Lower leg skin (tissue), 4 donors: ENCODE measurements around the gene PJA1. TPM values are rescaled to one million over a fixed set of nuclear protein-coding genes. Genes with fewer than 3 reads are reported as not detected.

Source experiments
- DNase-seq, 2 donors: peaks; one replicate each; pipeline ENCODE4 v3.0.0-alpha.2; 2019; ENCODE audit warnings: low spot score in 2 of 2
- H3K4me3 ChIP-seq: fragments of 200-600 bp; sonication (generic); 2 replicates; pipeline ENCODE4 v1.5.1; 2017; ENCODE audit warnings: mild to moderate bottlenecking, low read depth; ENCODE audit not compliant: poor library complexity, severe bottlenecking
- CTCF ChIP-seq, 3 donors: fragments of 450-650 bp; IDR thresholded peaks; one replicate each; pipeline ENCODE4 v1.5.1; 2016; ENCODE audit warnings: antibody characterized with exemption in 3 of 3, mild to moderate bottlenecking in 3 of 3, moderate library complexity in 2 of 3
- POLR2A ChIP-seq, 2 donors: fragments of 450-650 bp; IDR thresholded peaks; one replicate each; pipeline ENCODE4 v1.6.1; 2016 to 2017; ENCODE audit warnings: antibody characterized with exemption in 2 of 2, mild to moderate bottlenecking in 1 of 2, moderate library complexity in 1 of 2
- WGBS, 2 donors: methylation state at CpG; one replicate each; pipeline ENCODE4 v1.1.5; 2018; 5-methylcytosine and 5-hydroxymethylcytosine counted together
- intact Hi-C: fragments of 100-400 bp; cut with DNase I; formaldehyde crosslinking; loops from one replicate; pipeline ENCODE4 v1.15.0; 2023; ENCODE audit warnings: low total_unique reads
- total RNA-seq, 4 donors: library from RNA; depleted of rRNA; stranded (reverse); fragments of >200 nt; gene quantifications; one replicate each; pipeline ENCODE4 v1.1.0, GENCODE V29; 2016

Gene PJA1
- total RNA-seq, 4 donors from 2014 or later: 18.0 to 24.0 (median 21.9) TPM

DNA sequence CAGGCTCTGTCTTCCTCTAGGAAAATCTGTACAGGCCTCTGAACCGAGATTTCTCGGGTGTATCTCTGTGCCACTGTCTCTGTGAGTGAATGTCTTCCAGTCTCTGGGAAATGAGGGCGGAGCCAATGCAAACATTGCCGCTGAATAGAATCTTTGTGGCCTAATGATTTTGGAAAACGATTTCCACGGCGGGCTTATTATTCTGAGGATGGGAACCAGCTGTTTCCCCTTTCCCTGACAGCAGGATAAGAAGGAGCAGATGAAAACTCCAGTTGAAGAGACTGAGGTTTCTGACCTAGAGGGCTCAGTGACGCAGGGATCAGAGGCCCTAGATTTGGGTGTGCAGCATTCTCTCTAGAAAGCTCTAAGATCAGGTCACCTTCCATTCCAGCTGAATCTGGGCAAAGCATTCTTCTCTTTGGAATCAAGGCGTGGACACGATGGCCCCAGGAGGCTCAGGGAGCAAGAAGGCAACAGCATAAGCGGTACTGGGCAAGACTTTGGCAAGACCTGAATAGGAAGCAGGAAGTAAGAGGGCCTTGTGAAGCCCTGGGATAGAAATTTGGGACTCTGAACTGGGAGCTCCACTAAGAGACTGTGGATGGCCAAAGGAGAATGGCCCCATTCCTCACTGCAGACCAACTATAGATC is 47.3 kb downstream of the PJA1 start:
- intact Hi-C loops: no loop called here
- TF ChIP-seq POLR2A (IDR thresholded peaks at IDR 0.05): no peak
- TF ChIP-seq CTCF (IDR thresholded peaks at IDR 0.05): no peak
- H3K4me3 ChIP-seq: no peak overlapping the region
- 66 to 80% methylated on average over 11 of the region's 11 CpGs for WGBS, 2 donors
- DNase-seq: no peak

DNA sequence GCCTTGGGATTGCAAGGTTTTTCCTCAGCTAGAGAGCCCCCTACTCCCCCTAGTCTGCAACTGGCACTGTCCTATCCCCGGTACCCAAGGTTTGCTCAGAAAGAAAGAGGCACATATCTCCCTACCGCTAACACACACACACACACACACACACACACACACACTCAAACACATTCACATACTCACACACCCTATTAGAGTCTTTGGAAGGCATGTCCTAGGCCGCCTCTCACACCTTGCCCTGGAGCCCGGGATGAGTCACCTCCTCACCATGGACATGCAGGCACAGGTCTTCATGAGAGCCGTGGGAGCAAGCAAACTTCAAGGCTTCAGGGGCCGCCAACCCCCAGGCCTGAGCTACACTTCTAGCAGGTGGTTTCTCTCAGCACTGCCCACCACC is 49.2 kb downstream of the PJA1 start:
- DNase-seq: peak in 1 of 2 donors; percentile 69
- TF ChIP-seq CTCF (IDR thresholded peaks at IDR 0.05): no peak
- TF ChIP-seq POLR2A (IDR thresholded peaks at IDR 0.05): no peak
- no peak overlapping the region for H3K4me3 ChIP-seq
- intact Hi-C loops: no loop called here
- WGBS, 2 donors: 54 to 66% methylated on average over 3 to 6 of the region's 6 CpGs

DNA sequence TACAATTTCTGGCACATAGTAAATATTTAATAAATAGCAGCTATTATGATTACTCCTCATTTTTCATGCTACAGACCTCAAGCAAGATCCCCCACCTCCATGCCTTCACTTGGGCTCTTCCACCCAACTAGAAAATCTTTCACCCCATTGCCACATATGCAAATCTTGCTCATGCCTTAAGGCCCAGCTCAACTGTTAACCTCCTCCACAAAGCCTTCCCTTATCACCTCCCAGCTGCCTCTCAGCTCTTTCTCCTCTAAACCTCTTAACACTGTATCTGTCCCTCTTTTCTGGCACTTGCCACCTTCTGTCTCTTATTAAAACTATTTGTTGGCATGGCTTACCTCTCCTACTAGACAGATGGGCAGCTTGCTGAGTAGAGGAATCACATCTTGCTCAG is 51.5 kb downstream of the PJA1 start:
- TF ChIP-seq POLR2A (IDR thresholded peaks at IDR 0.05) (no peak), CTCF (IDR thresholded peaks at IDR 0.05) (no peak)
- intact Hi-C loops: no loop called here
- no peak overlapping the region for H3K4me3 ChIP-seq
- DNase-seq: no peak
